CD4-positive, alpha-beta T cell treated with Interleukin-21 for 1 hour (primary cell): Measurements from ENCODE around the gene PRKCE.

Source experiments
- DNase-seq: peaks from one replicate; pipeline ENCODE4 v3.0.0-alpha.2; 2020

The PRKCE gene

DNA sequence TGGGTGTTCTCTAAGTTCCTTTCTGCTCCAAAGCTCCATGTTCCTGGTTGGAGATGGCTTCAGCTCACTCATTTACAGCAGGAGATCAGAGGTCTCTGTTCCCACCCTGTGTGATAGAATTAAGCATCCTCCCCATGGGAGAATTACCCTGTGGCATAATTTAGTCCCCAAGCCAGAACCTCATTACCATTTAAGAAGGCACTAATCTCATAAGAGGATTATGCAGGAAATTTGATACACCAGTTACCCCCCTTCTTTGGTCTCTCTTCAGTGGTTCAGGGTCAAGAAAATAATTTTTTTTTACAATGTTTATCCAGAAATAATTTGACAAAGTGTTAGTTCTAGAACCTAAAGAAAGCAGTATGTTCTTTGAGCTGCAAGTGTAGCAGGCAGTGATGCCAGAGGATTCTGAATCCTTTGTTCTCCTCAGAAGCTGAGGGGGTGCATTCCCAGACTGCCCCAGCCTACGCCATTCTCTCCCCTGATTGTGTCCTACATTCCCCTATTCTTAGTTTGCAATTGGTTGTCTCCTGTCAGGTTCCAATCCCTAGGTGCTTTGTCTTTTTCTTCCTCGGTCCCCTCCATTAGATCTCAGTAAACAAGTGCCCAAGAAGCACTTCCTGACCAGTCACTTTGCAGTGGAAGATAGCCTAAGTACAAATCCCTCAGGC lies 163.6 kb downstream of the PRKCE start:
- DNase-seq, result no peak

DNA sequence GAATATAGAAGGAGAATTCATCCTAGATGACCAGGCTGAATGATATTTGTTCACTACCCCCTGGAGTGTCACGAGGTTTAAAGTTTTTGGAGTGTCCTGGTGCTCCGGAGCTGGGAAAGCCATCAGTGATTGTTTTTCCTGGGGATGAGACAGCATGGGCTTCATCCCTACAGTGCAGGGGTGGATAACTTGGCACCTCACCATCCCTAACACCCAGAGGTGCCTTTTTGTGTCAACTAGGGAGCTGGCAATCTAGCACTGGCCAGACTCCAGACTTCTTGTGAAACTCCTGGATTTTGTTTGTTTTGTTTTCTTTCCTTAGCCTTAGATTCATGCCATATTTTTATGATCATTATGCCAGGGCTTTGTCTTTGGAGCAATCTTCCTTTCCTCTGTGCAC lies 164.8 kb downstream of the PRKCE start:
- no peak for DNase-seq

DNA sequence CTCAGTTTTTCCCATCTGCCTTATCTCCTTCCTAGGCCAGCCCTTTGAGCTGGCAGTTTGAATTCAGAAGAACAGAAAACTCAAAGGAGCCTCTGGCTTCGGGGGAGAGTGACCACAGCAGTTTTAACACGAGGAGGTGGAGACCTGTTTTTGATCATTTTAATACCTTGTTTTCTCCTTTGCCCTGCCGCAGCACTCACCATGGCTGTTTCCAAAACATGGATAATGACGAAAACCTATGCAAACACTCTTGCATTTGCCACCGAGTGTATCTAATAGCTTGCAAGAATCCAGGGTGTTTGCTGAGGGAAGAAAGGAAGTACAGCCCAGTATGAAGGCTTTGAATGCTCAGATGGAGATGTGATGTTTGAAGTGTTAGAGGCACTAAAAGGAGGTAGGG lies 167.1 kb downstream of the PRKCE start:
- no peak for DNase-seq

DNA sequence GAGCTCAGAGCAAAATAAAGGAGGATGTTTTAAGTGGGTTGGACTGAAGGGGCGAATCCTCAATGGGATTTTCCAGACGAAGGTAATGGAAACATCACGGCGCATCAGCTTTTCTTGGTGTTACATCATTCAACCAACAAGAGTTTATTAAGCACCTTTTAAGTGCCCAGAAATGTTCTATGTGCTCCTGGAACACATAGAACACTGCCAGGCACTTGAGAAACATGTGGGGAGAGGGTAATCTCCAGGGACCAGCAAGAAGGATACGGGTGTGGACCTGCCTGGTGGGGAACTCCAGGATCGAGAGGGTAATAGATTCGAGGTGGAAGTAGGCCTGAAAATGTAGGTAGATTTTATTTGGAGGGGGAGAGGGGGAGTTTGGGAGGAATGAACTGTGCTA lies 168.6 kb downstream of the PRKCE start:
- DNase-seq, result no peak

DNA sequence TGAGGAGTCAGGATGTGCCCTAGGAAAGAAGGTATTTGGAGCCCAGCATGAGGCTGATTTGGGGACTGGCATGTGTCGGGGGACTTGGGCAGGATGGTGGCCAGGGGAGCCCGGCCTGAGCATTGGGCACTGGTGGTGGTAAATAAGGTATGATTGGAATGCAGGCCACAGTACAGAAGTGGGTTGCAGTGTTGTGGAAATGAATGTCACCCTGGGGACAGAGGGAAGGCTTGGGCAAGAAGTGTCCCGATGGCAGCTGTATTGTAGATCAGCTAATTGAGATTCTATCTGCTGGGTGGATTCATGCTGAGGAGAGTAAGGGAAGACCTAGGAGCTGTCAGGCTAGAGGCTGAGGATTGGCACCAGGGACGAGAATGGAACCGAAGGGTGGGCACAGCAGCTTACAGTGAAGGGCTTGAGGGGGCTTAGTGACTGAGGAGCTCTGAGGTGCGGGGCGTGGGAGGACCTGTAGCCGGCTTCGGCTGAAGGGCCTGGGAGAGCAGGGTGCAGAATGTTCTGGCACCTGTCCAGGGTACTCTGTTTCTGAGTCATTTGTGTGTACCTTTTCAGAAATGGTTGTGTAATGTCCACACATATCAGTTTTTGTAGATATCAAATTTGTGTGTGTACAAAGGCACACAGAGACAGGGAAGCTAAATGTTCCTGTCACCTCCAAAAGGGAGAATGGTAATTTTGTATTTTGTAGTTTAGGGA lies 170.2 kb downstream of the PRKCE start:
- no peak for DNase-seq

DNA sequence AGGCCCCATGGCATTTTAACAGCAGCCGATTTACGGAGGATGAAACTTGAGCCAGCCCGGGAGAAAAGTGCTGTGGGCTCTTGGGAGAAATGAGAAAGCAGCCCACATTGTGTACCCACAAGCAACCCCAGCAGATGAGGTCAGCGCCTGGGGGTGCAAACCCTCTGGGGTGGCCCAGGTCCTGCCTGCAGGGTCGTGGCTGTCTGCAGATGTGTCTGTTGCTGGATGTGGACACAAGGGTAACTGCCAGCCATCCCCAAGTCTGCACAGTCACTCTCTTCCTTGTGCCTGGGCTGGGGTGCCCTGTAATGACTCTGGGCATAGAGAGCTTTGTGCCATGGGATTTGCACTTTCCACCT lies 170.8 kb downstream of the PRKCE start:
- no peak for DNase-seq

DNA sequence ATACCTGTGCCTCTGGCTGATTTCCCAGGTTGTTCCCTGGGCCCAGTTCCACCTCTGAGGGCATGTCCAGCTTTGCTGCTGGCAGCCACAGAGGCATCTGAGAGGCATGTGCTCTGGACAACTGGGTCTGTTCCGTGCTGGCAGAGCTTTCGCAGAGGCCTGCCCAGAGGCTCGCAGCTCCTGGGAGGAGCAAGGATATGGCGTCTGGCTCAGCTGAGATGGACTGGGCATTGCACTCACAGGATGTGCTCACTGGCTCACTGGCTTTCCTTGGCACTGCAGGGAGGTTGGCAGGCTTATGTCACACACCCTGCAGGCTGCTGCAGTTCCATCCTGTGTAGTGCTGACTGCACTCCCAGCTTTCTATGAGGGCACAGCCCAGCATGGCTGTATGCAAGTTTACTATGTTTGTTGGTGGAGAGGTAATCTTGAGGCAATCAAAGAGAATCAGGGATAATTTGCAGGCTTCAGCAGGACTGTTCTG lies 172.3 kb downstream of the PRKCE start:
- DNase-seq, result no peak

DNA sequence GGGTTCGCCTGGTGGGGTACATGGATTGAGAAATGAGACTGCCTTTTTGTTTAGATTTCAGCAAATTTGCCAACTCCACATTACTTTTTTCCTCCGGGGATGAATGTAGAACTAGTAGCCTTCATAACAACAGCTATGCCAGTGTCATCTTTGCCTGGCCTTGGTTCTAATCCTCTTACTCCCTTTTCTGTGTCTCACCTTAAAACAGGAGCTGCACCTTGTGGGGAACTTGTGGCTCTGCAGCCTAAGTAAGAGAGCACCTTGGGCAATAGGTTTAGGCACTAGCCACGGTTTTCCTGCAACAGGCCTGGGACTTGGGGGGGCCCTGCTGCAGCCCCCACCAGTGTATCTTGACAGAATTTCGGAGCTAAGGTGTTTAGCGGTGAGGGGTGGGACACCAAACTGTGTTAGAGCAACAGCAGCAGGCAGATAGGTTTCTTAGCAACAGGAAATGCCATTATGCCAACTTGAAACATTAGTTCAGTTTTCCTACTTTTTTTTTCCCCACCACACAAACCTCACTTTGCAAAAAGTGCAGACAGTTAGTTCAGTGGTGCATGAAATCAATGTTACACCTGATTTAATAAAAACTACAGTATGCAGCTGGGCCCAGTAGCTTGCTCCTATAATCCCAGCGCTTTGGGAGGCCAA lies 173.7 kb downstream of the PRKCE start:
- no peak for DNase-seq

DNA sequence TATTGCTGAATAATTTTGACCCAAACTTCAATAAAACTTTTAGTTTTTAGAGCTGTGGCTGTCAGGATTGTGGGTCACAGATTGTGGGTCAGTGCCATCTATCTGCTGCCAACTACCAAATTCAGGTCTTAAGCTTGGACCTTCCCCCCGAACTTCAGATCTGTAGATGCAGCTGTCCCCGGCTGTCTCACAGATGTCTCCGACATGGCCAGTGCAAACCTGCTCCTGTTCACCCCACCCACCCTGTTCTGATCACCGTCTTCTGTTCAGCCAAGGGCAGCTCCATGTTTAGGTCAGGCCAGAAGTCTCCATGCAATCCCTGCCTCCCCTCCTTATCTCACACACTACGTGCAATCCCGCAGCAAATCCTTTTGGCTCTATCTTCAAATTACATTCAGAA lies 175.0 kb downstream of the PRKCE start:
- no peak for DNase-seq

DNA sequence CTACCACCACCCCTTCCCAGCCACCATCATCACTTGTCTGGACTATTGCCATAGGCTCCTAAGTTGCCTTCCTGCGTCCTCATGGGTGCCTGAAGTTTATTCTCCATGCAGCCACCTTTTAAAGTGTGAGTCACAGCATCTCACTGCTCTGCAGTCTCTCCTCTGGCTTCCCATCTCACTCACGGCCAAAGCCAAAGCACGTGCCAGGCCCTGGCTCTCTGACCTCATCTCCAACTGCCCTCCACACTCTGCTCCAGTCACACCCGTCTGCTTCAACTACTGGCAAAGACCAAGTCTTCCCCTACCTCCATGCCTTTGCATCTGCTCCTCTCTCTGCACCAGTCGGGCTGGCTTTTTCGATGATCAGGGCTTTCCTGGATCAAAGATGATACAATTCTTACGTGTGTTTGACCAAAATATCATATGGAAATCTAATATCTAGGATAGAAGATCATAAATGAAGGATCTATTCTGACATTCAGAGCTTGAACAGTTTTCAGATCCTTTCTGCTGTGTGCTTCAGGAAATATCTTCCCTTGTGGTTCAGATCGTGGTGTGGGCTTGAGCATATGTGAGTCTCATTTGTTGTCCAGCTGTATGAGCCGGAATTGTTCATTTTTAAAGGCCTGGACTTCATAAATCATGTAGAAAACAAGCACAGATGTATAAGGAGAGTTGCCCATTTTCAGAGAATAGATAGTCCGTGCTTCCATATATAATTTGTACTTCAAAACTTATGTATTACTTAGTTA lies 175.6 kb downstream of the PRKCE start:
- DNase-seq, result no peak

DNA sequence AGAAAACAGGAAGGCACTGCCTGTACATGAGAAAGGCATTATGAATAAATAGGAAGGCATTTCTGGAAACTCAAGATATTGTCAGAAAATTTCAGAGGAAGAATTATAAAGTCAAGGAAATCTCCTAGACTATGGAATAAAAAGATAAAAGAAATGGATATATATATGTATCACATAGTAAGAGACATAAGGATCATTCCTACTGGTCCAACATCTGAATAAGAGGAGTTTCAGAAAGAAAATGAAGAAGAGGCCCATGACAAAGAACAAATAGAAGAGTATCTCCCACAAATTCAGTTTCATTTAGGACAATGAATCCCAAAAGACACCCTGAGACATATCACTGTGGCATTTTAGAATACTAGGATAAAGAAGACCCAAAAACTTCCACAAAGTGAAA lies 178.8 kb downstream of the PRKCE start:
- no peak for DNase-seq

DNA sequence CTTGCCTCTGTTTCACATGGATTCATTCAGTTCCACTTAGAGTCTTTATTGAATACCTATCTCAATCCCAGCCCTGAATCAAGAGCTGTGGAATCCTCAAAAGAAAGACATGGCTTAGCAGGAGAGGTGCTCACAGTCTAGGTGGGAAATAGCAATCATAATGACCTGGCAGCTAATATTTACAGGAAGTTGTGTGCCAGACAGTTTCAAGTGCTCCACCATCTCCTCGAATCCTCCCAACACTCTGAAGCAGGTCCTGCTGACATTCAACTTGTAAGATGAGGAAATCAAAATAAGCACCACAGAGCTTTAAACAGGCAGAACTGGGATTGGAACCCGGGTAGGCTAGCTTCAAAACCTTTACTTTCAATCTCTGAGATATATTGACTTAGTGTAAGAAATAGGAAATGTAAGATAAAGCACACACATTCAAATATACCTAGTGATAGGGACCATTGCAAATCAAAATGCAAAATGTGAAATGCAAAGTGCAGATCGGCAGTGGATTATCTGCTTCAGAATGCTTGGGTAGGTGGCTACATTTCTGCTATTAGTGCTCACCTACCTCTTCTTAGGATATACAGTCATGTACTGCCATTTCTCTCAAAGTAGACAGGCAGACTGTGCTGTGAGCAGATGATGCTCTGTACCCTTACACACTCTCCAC lies 182.0 kb downstream of the PRKCE start:
- DNase-seq, result no peak

DNA sequence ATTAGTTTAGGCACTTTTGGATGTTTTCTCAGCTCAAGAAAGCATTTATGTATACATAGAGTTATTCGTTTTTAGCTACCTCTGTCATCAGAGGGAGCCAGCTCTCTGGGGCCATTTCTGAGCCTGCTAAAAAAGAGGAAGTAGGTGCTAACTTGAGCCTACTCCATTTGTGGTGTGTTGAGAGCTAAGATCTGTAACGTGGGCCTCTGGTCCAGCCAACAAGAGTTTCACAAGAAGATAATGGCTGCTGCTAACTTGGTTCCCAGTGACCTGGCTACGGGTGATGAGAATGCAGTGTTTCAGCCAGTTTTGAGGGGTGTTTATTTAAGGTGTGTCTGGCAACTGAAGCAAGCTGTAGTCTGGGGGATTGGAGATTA lies 182.5 kb downstream of the PRKCE start:
- DNase-seq, result no peak

DNA sequence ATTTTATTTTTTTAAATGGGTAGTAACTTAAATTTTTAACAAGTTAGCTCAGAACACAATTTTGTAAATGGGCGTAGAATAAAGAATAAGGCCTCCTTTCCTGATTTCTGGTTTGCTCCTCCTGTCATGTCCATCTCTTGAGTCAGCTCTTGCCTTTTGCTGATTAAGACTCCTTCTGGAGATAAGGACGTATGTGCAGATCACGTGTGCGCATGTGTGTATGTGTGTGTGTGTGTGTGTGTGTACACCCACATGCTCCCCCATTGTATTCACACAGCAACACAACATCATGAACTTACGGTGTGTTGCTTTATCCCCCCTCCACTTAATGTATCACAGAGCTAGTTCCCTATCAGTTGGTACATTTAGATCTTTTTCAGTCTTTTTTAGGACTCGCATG lies 182.9 kb downstream of the PRKCE start:
- no peak for DNase-seq

DNA sequence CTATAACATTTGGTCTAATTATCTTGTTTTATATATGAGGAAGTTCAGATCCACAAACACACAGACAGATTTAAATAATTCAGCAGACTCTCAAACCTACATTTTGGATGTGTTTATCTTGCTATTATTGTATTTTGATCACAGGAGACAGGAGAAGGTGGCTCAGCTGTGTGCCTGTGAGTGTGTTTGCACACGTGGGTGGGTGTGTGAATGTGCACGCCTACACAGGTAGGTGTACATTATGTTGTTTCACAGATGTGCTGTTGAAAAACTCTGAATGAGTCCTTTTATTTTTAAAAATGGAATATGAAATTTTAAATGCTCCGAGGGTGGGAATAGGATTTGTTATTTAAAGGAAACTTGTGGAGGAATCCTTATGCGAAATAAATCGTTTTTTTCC lies 183.4 kb downstream of the PRKCE start:
- DNase-seq, result no peak

DNA sequence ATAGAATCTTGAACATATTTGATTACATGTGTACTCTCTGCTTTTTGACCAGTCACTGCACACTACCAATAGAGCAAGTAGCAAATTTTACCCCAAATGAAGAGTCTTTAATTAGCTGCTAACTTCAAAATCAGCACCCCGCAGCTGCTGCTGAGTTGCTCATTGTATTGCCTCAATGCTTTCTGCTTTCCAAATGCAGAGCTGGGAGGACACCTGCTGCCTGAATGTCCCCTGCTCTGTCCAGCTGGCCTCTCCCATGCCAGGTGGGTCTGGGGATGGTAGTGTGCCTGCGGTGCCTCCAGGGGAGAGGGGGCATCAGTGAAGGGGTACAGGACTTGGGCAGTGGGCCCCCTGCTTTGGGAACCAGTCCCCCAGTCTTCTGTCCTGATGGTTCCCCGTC lies 184.8 kb downstream of the PRKCE start:
- DNase-seq, result no peak

DNA sequence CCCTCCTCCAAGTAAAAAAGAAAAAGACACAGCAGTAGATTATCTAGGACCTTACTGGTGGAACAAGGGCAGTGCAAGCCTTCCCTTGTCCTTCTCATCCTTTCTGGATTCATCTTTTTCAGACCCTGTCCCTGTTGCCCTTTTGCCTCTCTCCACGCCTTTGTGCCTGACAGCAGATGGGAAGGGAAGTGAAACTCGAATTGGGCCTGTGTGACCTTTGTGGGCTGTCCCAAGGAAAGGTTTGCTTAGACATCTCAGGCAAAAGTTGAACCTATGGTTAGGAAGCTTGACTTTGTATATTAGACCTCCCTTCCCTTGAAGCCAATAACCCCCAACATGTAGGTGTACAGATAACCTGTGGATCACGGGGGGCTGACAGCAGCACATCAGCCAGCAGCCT lies 185.3 kb downstream of the PRKCE start:
- no peak for DNase-seq

DNA sequence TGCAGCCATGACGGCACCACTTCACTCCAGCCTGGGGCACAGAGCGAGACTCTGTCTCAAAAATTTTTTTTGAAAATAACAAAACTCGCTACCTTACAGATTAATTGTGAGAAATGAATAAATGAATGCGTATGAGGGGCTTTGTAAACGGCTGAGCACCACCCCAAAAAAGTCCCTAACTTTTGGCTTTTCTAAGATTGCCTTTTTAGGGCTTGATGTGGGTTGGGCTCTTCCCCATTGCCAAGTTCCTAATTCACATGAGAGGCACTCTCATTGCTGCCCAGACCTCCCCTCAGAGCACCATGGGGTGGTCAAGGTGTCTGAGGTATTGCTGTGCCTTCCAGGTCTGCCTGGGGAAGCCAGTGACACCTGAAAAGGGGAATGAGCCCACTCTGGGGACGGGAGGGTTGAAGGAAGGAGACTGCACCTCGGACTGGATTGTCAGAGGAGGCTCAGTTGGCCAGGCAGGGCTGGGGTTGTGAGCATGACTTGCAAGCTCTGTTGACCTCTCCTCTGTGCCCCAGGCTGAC lies 186.4 kb downstream of the PRKCE start:
- no peak for DNase-seq

DNA sequence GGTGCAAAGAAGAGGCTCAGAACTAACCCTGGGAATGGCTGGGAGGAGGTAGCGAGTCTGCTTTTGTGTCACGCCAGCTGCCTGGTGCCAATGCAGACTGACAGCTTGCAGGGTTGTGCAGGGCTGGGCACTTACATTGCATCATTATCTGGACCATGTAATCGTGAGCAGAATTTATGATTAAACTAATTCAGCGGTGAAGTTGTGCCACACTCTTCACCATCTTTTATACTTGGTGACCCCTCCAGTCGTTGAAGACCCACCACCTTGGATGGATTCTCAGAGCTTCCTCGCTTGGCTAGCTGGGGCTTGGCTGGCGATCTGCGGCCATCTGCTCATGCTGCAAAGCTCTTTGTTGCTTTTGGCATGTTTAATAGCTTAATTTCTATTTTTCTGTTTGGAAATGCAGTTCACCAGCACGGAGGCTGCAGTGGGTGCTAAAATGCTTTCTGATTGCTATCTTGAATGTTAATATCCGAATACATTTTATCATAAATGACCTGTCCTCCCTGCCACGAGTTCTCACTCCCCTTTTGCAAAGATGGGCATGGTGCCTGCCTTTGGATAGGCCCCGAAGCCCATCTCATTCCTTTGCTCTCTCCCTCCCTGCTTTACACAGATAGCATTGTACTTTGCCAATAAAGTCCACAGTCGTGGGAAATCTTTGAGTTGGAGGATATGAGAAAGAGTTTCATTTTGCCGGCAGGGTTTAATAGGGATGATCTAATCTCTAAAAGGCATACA lies 188.2 kb downstream of the PRKCE start:
- DNase-seq, result no peak

DNA sequence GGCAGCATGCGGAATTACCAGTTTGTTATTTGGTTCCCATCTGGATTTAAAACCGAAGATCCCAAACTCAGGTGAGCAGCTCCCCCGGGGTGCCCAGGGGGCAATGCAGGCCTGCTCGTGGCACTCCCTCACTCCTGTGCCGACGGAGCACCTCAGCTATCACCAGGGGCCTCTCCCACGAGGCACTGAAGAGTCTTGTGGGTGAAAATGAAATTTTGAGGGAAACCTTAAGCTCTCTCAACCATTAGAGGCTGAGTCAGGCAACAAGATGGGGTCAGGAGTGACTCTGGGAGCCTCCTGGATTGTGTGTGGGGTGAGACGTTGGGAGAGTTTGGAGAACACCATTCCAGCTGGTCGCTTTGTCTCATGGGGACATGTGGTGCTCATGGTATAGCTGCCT lies 189.0 kb downstream of the PRKCE start:
- no peak for DNase-seq

DNA sequence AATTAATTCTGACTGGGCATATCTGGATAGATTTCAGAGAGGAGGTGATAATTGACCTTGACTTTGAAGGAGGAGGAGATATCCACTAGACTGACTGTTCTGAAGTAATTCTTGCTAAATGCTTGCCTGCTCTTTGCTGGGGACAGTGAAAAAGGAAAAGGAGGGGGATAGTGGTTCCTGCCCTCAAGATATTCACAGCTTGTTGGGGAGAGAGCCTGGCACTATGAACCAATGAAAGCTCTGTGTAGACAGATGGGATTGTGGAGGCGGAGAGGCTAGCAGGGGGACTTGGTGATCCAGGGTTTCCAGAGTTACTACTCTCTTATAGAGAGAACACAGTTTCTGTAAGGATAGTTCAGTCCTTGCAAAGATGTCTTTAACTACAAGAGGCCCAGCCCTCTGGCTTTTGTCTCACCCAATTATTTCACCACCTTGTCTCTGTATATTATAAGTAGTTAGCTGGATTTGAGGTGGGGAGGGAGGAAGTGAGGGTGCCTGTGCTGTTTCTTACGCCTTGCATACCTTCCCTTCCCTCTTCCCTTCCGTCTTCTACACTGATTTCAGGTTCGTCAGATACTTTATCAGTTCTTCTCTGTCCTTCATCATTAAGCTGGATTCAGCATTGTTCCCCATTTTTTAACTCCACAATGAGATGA lies 190.4 kb downstream of the PRKCE start:
- DNase-seq, result no peak

DNA sequence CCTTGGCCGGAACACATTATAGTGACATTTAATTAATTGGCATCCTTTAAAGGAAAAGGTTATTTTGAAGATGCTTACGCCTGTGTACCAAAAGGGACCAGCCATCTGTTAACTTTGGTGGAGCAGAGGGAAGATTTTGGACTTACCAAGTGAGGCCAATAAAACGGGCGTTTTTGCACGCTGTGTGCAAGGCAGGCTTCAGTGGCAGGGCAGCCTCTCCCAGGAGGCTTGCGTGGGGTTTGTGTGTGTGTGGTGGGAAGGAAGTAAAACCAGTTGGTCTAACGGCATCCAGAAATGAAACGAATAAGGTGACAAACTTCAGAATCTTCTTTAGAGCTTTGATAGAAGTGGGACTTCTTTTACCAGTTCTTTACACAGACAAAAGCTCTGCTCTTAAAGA lies 191.7 kb downstream of the PRKCE start:
- no peak for DNase-seq
